ENCODE measurements around the gene DDX3X. TPM values are rescaled to one million over a fixed set of nuclear protein-coding genes. Genes with fewer than 3 reads are reported as not detected.
"Not testable (repeated sequence)": the region's sequence is repeated elsewhere in the genome, so short reads cannot be mapped to it uniquely, and the experiment has no call there.

DDX3X gene
- total and polyA plus RNA-seq, 9 of the 15 experiments (the other 6 are each of a cell fraction or from before 2014, with no cell fraction given) = 51.3 to 232 (median 138) TPM

DNA sequence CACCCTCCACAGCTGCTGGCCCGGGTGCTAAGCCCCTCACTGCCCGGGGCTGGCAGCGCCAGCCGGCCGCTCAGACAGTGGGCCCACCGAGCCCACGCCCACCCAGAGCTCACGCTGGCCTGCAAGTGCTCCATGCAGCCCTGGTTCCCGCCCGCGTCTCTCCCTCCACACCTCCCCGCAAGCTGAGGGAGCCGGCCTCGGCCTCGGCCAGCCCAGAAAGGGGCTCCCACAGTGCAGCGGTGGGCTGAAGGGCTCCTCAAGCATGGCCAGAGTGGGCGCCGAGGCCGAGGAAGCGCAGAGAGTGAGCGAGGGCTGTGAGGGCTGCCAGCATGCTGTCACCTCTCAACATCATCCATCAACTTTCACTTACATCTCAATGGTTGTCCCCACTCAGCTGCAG is 48.0 kb upstream of the DDX3X start:
- H3K4me2 ChIP-seq (ENCODE audit: insufficient read depth, low read length); CTCF ChIA-PET (ENCODE audit: low intra/inter-chr PET ratio); H3K4me1 ChIP-seq (replicated peaks in 1 of 2; ENCODE audit: control insufficient read depth in 2 of 2, insufficient read depth in 2 of 2, low read length in 2 of 2); H3K9ac ChIP-seq (ENCODE audit: insufficient read depth in 1 of 2, low read depth in 2 of 2, low read length in 2 of 2); H3K27ac ChIP-seq (ENCODE audit: extremely low read depth, low read depth, low read length); DNase-seq (ENCODE audit: extremely low read depth in 1 of 4, low spot score in 3 of 4); FAIRE-seq; H4K20me1 ChIP-seq (replicated peaks; ENCODE audit: control insufficient read depth, insufficient read depth, low read length); H3K4me3 ChIP-seq; ATAC-seq; intact Hi-C loops (cut with micrococcal nuclease); H3K9me3 ChIP-seq (replicated peaks; ENCODE audit: control insufficient read depth, insufficient read depth, low read depth, low read length); H3K9me1 ChIP-seq (ENCODE audit: control insufficient read depth, insufficient read depth, low read length); in situ Hi-C loops (cut with MboI); H3K36me3 ChIP-seq (ENCODE audit: control insufficient read depth, insufficient read depth, low read length); BruUV-seq (replicated peaks); H2AFZ ChIP-seq (ENCODE audit: low read depth, low read length); H3K79me2 ChIP-seq (ENCODE audit: control insufficient read depth, insufficient read depth, low read length): not testable (repeated sequence)
- H3K27me3 ChIP-seq (ENCODE audit: control insufficient read depth in 2 of 2, insufficient read depth in 2 of 2, low read length in 2 of 2) = peaks cover 0 to 18% of the 10 kb centered on the region in 2 experiments; a peak in 2 of 5 replicates
- WGBS (ENCODE audit: insufficient coverage, low coverage, missing lambda C conversion rate) = 18% methylated on average over 3 of the region's 21 CpGs
- POLR2A ChIA-PET = interaction anchor here (1.3 kb wide), 1 partner anchor 11 kb away, joined by 3 read pairs; no protein-coding TSS in a partner anchor

DNA sequence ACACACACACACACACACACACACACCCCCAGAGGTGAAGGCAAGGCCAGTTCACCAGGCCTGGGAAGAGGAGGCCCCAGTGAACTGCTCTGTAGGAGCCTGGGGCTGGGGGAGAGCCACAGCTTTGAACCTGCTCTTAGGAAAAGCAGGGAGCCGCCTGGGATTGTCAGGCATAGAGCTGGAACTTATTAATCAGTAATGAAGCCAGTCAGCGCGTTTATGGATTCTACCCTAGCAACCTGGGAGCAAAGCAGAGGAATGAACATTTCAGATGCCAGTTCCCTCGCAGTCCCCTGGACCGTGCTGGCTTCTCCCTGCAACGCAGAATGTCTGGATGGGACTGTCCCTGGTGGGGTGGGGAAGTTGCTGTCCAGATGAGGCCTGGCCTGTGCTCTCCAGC is 45.3 kb upstream of the DDX3X start:
- CTCF ChIA-PET (ENCODE audit: low intra/inter-chr PET ratio) = no interaction called here
- H3K27me3 ChIP-seq (ENCODE audit: control insufficient read depth in 2 of 2, insufficient read depth in 2 of 2, low read length in 2 of 2) = peaks cover 0 to 14% of the 10 kb centered on the region in 2 experiments; a peak in 2 of 5 replicates
- no peak overlapping the region for H2AFZ ChIP-seq (ENCODE audit: low read depth, low read length)
- in situ Hi-C loops (cut with MboI) (no loop called here), intact Hi-C loops (cut with micrococcal nuclease) (no loop called here)
- no peaks in the 10 kb centered on the region; a peak in 1 of 5 replicates for H3K4me1 ChIP-seq (replicated peaks in 1 of 2; ENCODE audit: control insufficient read depth in 2 of 2, insufficient read depth in 2 of 2, low read length in 2 of 2)
- WGBS (ENCODE audit: insufficient coverage, low coverage, missing lambda C conversion rate) = 24% methylated on average over 6 of the region's 6 CpGs
- ATAC-seq (no peak), DNase-seq (ENCODE audit: extremely low read depth in 1 of 4, low spot score in 3 of 4) (no peak), FAIRE-seq (no peak)
- H3K4me2 ChIP-seq (ENCODE audit: insufficient read depth, low read length) = no peak overlapping the region
- H3K4me3 ChIP-seq = no peak overlapping the region
- peaks cover 3% of the 10 kb centered on the region; the same call in 1 of the 2 replicates for H3K9me3 ChIP-seq (replicated peaks; ENCODE audit: control insufficient read depth, insufficient read depth, low read depth, low read length)
- H3K79me2 ChIP-seq (ENCODE audit: control insufficient read depth, insufficient read depth, low read length) = no peaks in the 10 kb centered on the region
- no TSS peak for BruUV-seq (replicated peaks)
- H3K36me3 ChIP-seq (ENCODE audit: control insufficient read depth, insufficient read depth, low read length) = no peaks in the 10 kb centered on the region
- H3K27ac ChIP-seq (ENCODE audit: extremely low read depth, low read depth, low read length) = no peak overlapping the region
- H3K9ac ChIP-seq (ENCODE audit: insufficient read depth in 1 of 2, low read depth in 2 of 2, low read length in 2 of 2) = no peak overlapping the region
- no peaks in the 10 kb centered on the region for H4K20me1 ChIP-seq (replicated peaks; ENCODE audit: control insufficient read depth, insufficient read depth, low read length)
- TF ChIP-seq POLR2AphosphoS5 (IDR thresholded peaks at IDR 0.05; ENCODE audit: control insufficient read depth, insufficient read depth, low read depth, low read length) (no peak), DNMT1 (IDR thresholded peaks at IDR 0.05) (no peak), ZNF431 (CRISPR knock-in tag; IDR thresholded peaks at IDR 0.05) (no peak), RBM34 (IDR thresholded peaks at IDR 0.05; ENCODE audit: borderline replicate concordance, insufficient read depth, low read length) (no peak), NR4A1 (CRISPR knock-in tag; IDR thresholded peaks at IDR 0.05) (no peak), NR4A1 (tag; IDR thresholded peaks at IDR 0.05) (no peak), WHSC1 (IDR thresholded peaks at IDR 0.05; ENCODE audit: low read length) (no peak), MTA2 (IDR thresholded peaks at IDR 0.05; ENCODE audit: low read depth) (no peak), KDM4B (IDR thresholded peaks at IDR 0.05; ENCODE audit: borderline replicate concordance in 2 of 2, low read depth in 1 of 2) (no peak)
- TF ChIP-seq, protein P1, sequence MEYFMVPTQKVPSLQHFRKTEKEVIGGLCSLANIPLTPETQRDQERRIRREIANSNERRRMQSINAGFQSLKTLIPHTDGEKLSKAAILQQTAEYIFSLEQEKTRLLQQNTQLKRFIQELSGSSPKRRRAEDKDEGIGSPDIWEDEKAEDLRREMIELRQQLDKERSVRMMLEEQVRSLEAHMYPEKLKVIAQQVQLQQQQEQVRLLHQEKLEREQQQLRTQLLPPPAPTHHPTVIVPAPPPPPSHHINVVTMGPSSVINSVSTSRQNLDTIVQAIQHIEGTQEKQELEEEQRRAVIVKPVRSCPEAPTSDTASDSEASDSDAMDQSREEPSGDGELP (CRISPR knock-in tag; IDR thresholded peaks at IDR 0.05; ENCODE audit: borderline replicate concordance) = no peak
- H3K9me1 ChIP-seq (ENCODE audit: control insufficient read depth, insufficient read depth, low read length) = no peaks in the 10 kb centered on the region
- POLR2A ChIA-PET = no interaction called here
